Esophagus muscularis mucosa (tissue), 4 donors: ENCODE data around the gene C1QTNF1. TPM values are rescaled to one million over a fixed set of nuclear protein-coding genes. Genes with fewer than 3 reads are reported as not detected.

ENCODE experiments used
- DNase-seq: peaks from one replicate; pipeline ENCODE4 v3.0.0-alpha.2; 2017; ENCODE audit errors: extremely low spot score
- H3K27ac ChIP-seq, 4 donors: fragments of 200-600 bp; sonication (generic); replicated peaks in 1 of 4; 1 replicate in 3 of 4; 2 replicates in 1 of 4; pipeline ENCODE4 v1.5.1; 2016 to 2019; ENCODE audit warnings: mild to moderate bottlenecking in 1 of 4
- H3K27me3 ChIP-seq, 4 donors: fragments of 200-600 bp; sonication (generic); one replicate each; pipeline versions ENCODE4 v1.5.1 to v1.6.0; 2016 to 2019
- H3K36me3 ChIP-seq, 4 donors: fragments of 200-600 bp; sonication (generic); one replicate each; pipeline ENCODE4 v1.5.1; 2016 to 2019
- H3K4me1 ChIP-seq, 4 donors: fragments of 200-600 bp; sonication (generic); one replicate each; pipeline ENCODE4 v1.5.1; 2016 to 2019
- H3K4me3 ChIP-seq, 4 donors: fragments of 200-600 bp; sonication (generic); 1 replicate in 2 of 4; 2 replicates in 2 of 4; pipeline ENCODE4 v1.5.1; 2016 to 2019; ENCODE audit warnings: mild to moderate bottlenecking in 4 of 4, moderate library complexity in 1 of 4
- H3K9me3 ChIP-seq, 4 donors: fragments of 200-600 bp; sonication (generic); 1 replicate in 3 of 4; 2 replicates in 1 of 4; pipeline ENCODE4 v1.5.1; 2016 to 2019
- EP300 ChIP-seq: sonication (generic); formaldehyde crosslinking; IDR thresholded peaks from one replicate; pipeline ENCODE4 v1.6.1; 2017; ENCODE audit warnings: antibody characterized with exemption
- POLR2A ChIP-seq: fragments of 450-650 bp; IDR thresholded peaks from one replicate; pipeline ENCODE4 v1.6.1; 2017; ENCODE audit warnings: antibody characterized with exemption, moderate library complexity, mild to moderate bottlenecking, low read depth
- POLR2AphosphoS5 ChIP-seq, 2 donors: sonication (generic); formaldehyde crosslinking; IDR thresholded peaks; one replicate each; pipeline ENCODE4 v1.6.1; 2017; ENCODE audit warnings: antibody characterized with exemption in 2 of 2
- WGBS: methylation state at CpG from one replicate; pipeline ENCODE4 v1.1.5; 2018; 5-methylcytosine and 5-hydroxymethylcytosine counted together
- intact Hi-C: fragments of 100-400 bp; cut with DNase I; formaldehyde crosslinking; loops from one replicate; pipeline ENCODE4 v1.15.1; 2023
- total RNA-seq, 4 donors: library from RNA; depleted of rRNA; stranded (reverse); fragments of >200 nt; gene quantifications; one replicate each; pipeline versions ENCODE4 v1.1.0 to v1.2.1, GENCODE V29; 2016
- TF ChIP-seq, protein P1 (sequence below), 3 experiments: fragments of 200-600 bp in 2 of 3; fragments of 450-650 bp in 1 of 3; sonication (generic) in 2 of 3; IDR thresholded peaks; one replicate each; pipeline ENCODE4 v1.5.1; 2017 to 2019; ENCODE audit warnings: antibody characterized with exemption in 3 of 3, mild to moderate bottlenecking in 2 of 3, moderate library complexity in 1 of 3

Gene C1QTNF1
- total RNA-seq, 4 donors from 2014 or later: 31.1 to 115 (median 70.4) TPM

GRCh38 chr17:79002291-79002690 lies 21.7 kb upstream of the C1QTNF1 start:
- intact Hi-C loops: no loop called here
- Histone ChIP-seq H3K4me3 (no peak overlapping the region), H3K36me3 (peaks cover 3 to 34% (median 16%) of the 10 kb centered on the region in 4 donors), H3K4me1 (peaks cover 25 to 39% (median 27%) of the 10 kb centered on the region in 4 donors), H3K27me3 (no peaks in the 10 kb centered on the region), H3K27ac (no peak overlapping the region), H3K9me3 (no peaks in the 10 kb centered on the region)
- 93% methylated on average over 5 of the region's 14 CpGs for WGBS
- no peak for DNase-seq
- TF ChIP-seq EP300 (no peak), POLR2A (no peak), POLR2AphosphoS5 (IDR thresholded peaks at IDR 0.05) (no peak)
- TF ChIP-seq, protein P1, sequence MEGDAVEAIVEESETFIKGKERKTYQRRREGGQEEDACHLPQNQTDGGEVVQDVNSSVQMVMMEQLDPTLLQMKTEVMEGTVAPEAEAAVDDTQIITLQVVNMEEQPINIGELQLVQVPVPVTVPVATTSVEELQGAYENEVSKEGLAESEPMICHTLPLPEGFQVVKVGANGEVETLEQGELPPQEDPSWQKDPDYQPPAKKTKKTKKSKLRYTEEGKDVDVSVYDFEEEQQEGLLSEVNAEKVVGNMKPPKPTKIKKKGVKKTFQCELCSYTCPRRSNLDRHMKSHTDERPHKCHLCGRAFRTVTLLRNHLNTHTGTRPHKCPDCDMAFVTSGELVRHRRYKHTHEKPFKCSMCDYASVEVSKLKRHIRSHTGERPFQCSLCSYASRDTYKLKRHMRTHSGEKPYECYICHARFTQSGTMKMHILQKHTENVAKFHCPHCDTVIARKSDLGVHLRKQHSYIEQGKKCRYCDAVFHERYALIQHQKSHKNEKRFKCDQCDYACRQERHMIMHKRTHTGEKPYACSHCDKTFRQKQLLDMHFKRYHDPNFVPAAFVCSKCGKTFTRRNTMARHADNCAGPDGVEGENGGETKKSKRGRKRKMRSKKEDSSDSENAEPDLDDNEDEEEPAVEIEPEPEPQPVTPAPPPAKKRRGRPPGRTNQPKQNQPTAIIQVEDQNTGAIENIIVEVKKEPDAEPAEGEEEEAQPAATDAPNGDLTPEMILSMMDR (IDR thresholded peaks at IDR 0.05): no peak

- TF ChIP-seq, protein P1 (IDR thresholded peaks at IDR 0.05): no peak
- TF ChIP-seq POLR2A (no peak), EP300 (no peak), POLR2AphosphoS5 (IDR thresholded peaks at IDR 0.05) (no peak)
- WGBS: 71% methylated on average over 14 of the region's 20 CpGs
- H3K4me1 ChIP-seq: peaks cover 31 to 46% (median 34%) of the 10 kb centered on the region in 4 donors
- no peaks in the 10 kb centered on the region for H3K27me3 ChIP-seq
- H3K9me3 ChIP-seq: no peaks in the 10 kb centered on the region
- H3K27ac ChIP-seq: no peak overlapping the region
- intact Hi-C loops: no loop called here
- H3K4me3 ChIP-seq: no peak overlapping the region
- peaks cover 0 to 33% (median 9%) of the 10 kb centered on the region in 4 donors for H3K36me3 ChIP-seq
- no peak for DNase-seq
Observed at GRCh38 chr17:79002796-79003593, 21.0 kb upstream of the C1QTNF1 start.

GRCh38 chr17:79003661-79004411 lies 20.1 kb upstream of the C1QTNF1 start:
- intact Hi-C loops: no loop called here
- no peaks in the 10 kb centered on the region for H3K27me3 ChIP-seq
- no peak for DNase-seq
- peaks cover 32 to 48% (median 41%) of the 10 kb centered on the region in 4 donors for H3K4me1 ChIP-seq
- H3K27ac ChIP-seq: no peak overlapping the region
- peaks cover 0 to 27% (median 5%) of the 10 kb centered on the region in 4 donors for H3K36me3 ChIP-seq
- no peaks in the 10 kb centered on the region for H3K9me3 ChIP-seq
- no peak overlapping the region for H3K4me3 ChIP-seq
- WGBS: 67% methylated on average over 3 of the region's 3 CpGs
- TF ChIP-seq, protein P1 (IDR thresholded peaks at IDR 0.05): no peak
- TF ChIP-seq POLR2A (no peak), EP300 (no peak), POLR2AphosphoS5 (IDR thresholded peaks at IDR 0.05) (no peak)

GRCh38 chr17:79005063-79005861 lies 18.7 kb upstream of the C1QTNF1 start:
- 76% methylated on average over 12 of the region's 12 CpGs for WGBS
- intact Hi-C loops: no loop called here
- DNase-seq: no peak
- H3K27ac ChIP-seq: peak overlapping the region in 1 of 4 donors; percentile 13
- TF ChIP-seq EP300 (no peak), POLR2AphosphoS5 (IDR thresholded peaks at IDR 0.05) (no peak), POLR2A (no peak)
- TF ChIP-seq, protein P1 (IDR thresholded peaks at IDR 0.05): no peak
- peaks cover 34 to 55% (median 50%) of the 10 kb centered on the region in 4 donors for H3K4me1 ChIP-seq
- no peaks in the 10 kb centered on the region for H3K27me3 ChIP-seq
- H3K9me3 ChIP-seq: no peaks in the 10 kb centered on the region
- H3K36me3 ChIP-seq: peaks cover 0 to 13% (median 0%) of the 10 kb centered on the region in 4 donors
- H3K4me3 ChIP-seq: no peak overlapping the region
